Loucy (cell line): ENCODE results near the gene HEXIM1.

Experiments used
- EZH2phosphoT487 ChIP-seq: fragments of 200-600 bp; IDR thresholded peaks from 2 replicates; pipeline ENCODE4 v1.6.1; 2018; ENCODE audit warnings: antibody characterized with exemption, mild to moderate bottlenecking, moderate library complexity, borderline replicate concordance
- TF ChIP-seq, protein P1 (sequence below): fragments of 200-600 bp; sonication (generic); conservative IDR thresholded peaks from 2 replicates; pipeline ENCODE4 v1.5.1; 2014; ENCODE audit warnings: mild to moderate bottlenecking, antibody characterized with exemption, low read length

- TF ChIP-seq, protein P1, sequence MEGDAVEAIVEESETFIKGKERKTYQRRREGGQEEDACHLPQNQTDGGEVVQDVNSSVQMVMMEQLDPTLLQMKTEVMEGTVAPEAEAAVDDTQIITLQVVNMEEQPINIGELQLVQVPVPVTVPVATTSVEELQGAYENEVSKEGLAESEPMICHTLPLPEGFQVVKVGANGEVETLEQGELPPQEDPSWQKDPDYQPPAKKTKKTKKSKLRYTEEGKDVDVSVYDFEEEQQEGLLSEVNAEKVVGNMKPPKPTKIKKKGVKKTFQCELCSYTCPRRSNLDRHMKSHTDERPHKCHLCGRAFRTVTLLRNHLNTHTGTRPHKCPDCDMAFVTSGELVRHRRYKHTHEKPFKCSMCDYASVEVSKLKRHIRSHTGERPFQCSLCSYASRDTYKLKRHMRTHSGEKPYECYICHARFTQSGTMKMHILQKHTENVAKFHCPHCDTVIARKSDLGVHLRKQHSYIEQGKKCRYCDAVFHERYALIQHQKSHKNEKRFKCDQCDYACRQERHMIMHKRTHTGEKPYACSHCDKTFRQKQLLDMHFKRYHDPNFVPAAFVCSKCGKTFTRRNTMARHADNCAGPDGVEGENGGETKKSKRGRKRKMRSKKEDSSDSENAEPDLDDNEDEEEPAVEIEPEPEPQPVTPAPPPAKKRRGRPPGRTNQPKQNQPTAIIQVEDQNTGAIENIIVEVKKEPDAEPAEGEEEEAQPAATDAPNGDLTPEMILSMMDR = no peak
- TF ChIP-seq EZH2phosphoT487 = no peak
Measured at GRCh38 chr17:45132320-45132571, 16.0 kb upstream of the HEXIM1 start, which contains the start of gene PLCD3.
